Amygdala (tissue), 56 donors: ENCODE data around the gene TM2D1.
"Not testable (repeated sequence)": the region's sequence is repeated elsewhere in the genome, so short reads cannot be mapped to it uniquely, and the experiment has no call there.

ENCODE experiments used
- DNase-seq, 56 donors: peaks; one replicate each; lab custom pipeline; 2025; lab: John Stamatoyannopoulos, UW

TM2D1 gene

GRCh38 chr1:61724813-61725694 lies at the start of gene TM2D1:
Gene TM2D1, minus strand, starts transcription at chr1:61725141. Its CDS starts 21 bp downstream, at chr1:61725120.
- peak; percentile 37 to 93 (median 83) for DNase-seq

DNA sequence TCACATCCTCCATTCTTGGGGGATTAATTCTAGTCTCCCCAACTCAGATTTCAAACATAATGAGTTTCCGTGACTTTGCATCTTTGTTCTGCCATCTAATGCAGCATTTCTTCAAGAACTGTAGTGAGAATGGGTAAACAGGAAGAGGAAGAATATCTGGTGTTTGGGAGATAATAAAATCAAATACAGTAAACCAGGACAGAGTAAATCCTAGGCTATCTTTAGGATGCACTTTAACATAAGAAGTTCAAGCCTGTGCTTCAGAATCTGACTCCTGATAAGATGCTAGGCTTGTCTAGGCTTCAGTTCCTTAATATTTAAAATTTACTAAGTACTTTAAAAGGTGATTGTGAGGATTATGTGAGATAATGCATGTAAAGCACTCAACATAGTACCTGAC lies 45.2 kb upstream of the TM2D1 start:
- DNase-seq, result no peak

DNA sequence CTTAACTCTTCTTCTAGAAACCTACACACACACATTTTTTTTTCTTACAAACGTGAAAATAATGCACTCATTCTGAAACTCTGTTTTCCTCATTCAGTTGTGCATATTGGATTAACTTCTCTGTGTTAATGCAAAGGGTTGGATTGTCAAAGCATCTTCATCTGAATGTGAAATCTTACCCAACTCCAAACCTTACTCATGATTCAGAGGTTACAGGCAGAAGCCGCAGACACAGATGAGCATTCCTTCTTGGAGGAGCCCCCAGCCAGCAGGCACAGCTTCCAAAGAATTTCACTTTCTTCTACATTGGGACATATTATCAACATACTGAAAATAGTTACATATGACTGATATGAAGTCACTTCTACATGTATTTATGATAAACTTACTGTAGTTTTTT lies 33.0 kb upstream of the TM2D1 start:
- no peak for DNase-seq

GRCh38 chr1:61756773-61757172 lies 31.8 kb upstream of the TM2D1 start:
- DNase-seq, result no peak

- DNase-seq, result no peak
Measured at GRCh38 chr1:61754545-61754944, 29.6 kb upstream of the TM2D1 start.

- no peak for DNase-seq
Measured at GRCh38 chr1:61753998-61754508, 29.1 kb upstream of the TM2D1 start.

- no peak for DNase-seq
Measured at GRCh38 chr1:61752921-61753389, 28.0 kb upstream of the TM2D1 start.

DNA sequence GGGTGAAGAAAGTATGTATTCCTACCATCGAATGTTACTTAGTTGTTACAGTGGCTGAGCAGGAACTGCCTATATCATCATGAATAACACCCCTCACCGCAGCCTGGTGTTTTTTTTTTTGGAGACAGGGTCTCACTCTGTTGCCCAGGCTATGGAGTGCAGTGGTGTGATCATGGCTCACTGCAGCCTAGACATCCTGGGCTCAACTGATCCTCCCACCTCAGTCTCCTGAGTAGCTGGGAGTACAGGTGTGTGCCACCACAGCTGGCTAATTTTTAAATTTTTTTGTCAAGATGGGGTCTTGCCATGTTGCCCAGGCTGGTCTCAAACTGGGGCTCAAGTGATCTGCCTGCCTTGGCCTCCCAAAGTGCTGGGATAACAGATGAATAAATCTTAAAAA lies 24.6 kb upstream of the TM2D1 start:
- no peak for DNase-seq

DNA sequence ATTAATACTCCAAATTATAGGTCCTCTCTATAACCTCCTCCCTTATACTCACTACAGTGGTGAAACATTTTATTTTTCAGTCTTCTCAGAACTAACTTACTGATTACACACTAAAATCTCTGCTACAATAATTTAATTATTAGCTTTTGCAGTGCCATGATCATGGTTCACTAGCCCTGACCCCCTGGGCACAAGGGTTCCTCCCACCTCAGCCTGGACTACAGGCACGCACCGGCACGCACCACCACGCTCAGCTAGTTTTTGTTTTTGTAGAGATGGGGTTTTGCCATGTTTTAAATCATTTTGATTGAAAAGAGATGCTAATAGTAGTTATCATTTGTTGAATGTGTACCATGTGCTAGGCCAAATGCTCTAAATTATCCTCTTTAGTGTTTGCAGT lies 23.6 kb upstream of the TM2D1 start:
- no peak for DNase-seq

GRCh38 chr1:61746813-61747212 lies 21.9 kb upstream of the TM2D1 start:
- no peak for DNase-seq

GRCh38 chr1:61743716-61744580 lies 19.0 kb upstream of the TM2D1 start:
- peak in 1 of 56 donors; percentile 15 for DNase-seq

DNA sequence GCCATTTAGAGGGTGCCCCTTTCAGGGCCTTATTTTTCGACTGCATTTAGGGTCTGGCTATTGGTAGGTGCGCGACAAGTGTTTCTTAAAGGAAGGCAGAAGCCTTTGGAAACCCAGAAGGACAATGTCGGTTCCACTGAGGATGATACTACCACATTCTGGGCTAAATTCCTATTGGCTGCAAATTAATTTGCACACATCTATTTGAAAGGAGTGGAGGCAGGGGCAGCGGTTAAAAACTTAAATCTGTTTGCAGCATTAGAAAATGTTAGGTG lies 18.4 kb upstream of the TM2D1 start:
- no peak for DNase-seq

GRCh38 chr1:61742620-61743430 lies 17.9 kb upstream of the TM2D1 start:
- DNase-seq, result peak in 46 of 56 donors; percentile 4 to 77 (median 46)

DNA sequence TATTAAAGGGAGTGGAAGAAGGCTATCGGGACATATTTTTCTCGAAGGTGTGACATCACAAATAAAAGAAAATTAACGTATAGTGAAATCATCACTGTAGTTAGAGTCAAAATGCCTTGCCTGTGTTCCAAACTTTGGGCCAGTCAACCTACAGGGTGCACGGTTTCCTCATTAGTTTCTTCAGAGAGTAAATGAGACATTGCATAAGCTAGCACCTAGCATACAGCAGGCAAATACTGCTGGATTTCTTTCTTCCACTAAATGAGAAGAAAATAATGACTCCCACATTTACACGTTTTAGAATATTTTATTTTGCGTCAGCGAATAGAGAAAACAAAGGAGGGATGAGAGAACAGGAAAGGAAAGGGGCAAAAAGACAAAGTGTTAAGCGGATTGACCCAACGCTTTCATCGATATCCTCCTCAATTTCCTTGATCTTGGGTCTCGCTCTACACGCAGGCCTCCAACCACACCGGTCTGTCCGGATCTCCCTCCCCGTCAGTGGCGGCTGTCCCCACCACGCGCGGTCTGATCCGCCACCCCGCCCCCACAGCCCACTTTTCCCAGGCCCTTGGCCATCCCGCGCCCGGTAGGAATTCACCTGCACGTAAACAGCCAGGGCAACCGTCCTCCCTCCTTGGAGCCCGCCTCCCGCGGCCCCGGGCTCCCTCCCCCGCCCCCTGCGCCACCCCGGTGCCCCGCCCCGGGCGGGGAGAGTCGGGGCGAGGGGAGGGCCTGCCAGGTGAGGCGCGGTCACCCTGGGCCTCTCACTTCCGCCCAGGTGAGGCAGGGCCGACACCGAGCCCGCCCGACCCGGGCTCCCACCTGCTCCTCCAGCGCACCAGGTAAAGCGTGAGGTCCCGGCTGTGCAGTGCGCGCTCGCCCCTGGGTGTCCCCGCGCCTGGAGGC lies 17.0 kb upstream of the TM2D1 start, which contains the start of gene PATJ:
Gene PATJ, plus strand, starts transcription at position 770 of the 909 bp plus-strand sequence. CDS start 20,413 bp downstream, outside the sequence.
- DNase-seq, result peak in 48 of 56 donors; percentile 3 to 75 (median 32)

- DNase-seq, result no peak
Measured at GRCh38 chr1:61740751-61741700, 16.1 kb upstream of the TM2D1 start.

DNA sequence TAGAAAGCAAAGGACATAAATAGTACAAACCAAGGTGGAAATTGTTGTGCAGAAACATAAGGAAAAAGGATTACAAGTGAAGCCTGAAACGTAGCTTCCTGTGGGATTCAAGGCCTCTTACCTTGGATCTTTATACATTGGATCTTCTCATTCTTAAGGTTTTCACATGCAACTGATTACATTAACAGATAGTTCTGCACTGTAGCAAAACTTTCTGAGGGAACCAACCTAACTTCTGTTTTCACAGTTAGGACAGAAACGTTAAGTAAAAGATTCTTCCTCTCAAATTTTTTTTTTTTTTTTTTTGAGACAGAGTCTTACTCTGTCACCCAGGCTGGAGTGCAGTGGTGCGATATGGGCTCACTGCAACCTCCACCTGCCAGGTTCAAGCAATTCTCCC lies 7.8 kb upstream of the TM2D1 start:
- no peak for DNase-seq

- DNase-seq, result not testable (repeated sequence)
Measured at GRCh38 chr1:61730679-61731078, 5.7 kb upstream of the TM2D1 start.

DNA sequence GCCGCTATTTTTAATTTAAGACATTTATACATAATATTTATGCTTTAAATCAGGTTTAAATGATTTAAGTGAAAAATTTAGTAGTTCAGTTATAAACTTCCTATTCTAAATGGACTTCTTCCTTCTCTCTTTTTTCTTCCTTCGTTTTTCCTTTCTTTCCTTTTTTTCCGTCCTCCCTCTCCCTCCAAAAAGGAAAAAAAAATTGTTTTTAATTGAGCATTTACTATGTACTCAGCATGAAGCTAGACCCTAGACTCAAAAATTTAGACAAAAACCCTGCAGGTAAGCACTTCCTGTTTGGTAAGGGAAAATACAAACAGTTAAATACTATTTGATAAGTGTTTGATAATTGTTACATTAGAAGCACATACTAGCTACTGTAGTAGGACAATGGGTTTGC lies 2.6 kb upstream of the TM2D1 start:
- DNase-seq, result no peak
